Measurements from ENCODE around the gene PARN. TPM values are rescaled to one million over a fixed set of nuclear protein-coding genes. Genes with fewer than 3 reads are reported as not detected.

Gene PARN
- total RNA-seq, 4 donors from 2014 or later: 36.6 to 66.8 (median 53.5) TPM

- DNase-seq: no peak
- Histone ChIP-seq H3K27me3 (no peaks in the 10 kb centered on the region), H3K36me3 (no peaks in the 10 kb centered on the region), H3K4me1 (no peaks in the 10 kb centered on the region), H3K27ac (no peak overlapping the region), H3K9me3 (no peaks in the 10 kb centered on the region), H3K4me3 (no peak overlapping the region)
- no peak for TF ChIP-seq CTCF (IDR thresholded peaks at IDR 0.05)
- no peak for TF ChIP-seq POLR2A (IDR thresholded peaks at IDR 0.05)
These were observed 106.4 kb downstream of the PARN start for GRCh38 chr16:14523632-14524031.

GRCh38 chr16:14522671-14523070 is 107.4 kb downstream of the PARN start:
- no peak for DNase-seq
- no peaks in the 10 kb centered on the region for H3K9me3 ChIP-seq
- no peak for TF ChIP-seq POLR2A (IDR thresholded peaks at IDR 0.05)
- no peak for TF ChIP-seq CTCF (IDR thresholded peaks at IDR 0.05)
- H3K4me1 ChIP-seq: no peaks in the 10 kb centered on the region
- no peaks in the 10 kb centered on the region for H3K36me3 ChIP-seq
- no peak overlapping the region for H3K4me3 ChIP-seq
- no peak overlapping the region for H3K27ac ChIP-seq
- H3K27me3 ChIP-seq: no peaks in the 10 kb centered on the region

GRCh38 chr16:14520753-14521152 is 109.3 kb downstream of the PARN start:
- Histone ChIP-seq H3K4me3 (no peak overlapping the region), H3K27me3 (no peaks in the 10 kb centered on the region)

DNA sequence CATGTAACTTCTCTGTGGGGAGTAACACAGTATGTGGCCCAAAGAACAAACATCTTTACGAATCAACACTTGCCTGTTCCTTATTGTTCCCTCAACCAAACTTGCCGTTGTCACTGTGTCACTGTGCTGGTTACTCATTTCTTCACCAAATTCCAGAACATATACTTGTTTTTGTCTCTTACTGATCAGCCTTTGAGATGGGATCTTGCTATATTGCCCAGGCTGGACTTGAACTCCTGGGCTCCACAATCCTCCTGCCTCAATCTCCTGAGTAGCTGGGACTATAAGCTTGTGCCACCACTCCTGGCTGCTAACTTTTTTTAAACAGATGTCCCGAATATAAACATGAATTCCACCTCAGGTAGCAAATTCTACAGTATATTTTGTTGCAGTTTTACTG is 115.1 kb downstream of the PARN start:
- no peak for TF ChIP-seq CTCF (IDR thresholded peaks at IDR 0.05)
- TF ChIP-seq POLR2A (IDR thresholded peaks at IDR 0.05): no peak
- Histone ChIP-seq H3K27ac (no peak overlapping the region), H3K4me1 (no peaks in the 10 kb centered on the region), H3K27me3 (no peaks in the 10 kb centered on the region), H3K9me3 (no peaks in the 10 kb centered on the region), H3K4me3 (no peak overlapping the region), H3K36me3 (no peaks in the 10 kb centered on the region)
- DNase-seq: no peak

More at GRCh38 chr16:14520753-14521152, 109.3 kb downstream of the PARN start:
- no peak for DNase-seq
- H3K9me3 ChIP-seq: no peaks in the 10 kb centered on the region
- no peak for TF ChIP-seq POLR2A (IDR thresholded peaks at IDR 0.05)
- H3K4me1 ChIP-seq: no peaks in the 10 kb centered on the region
- no peak overlapping the region for H3K27ac ChIP-seq
- H3K36me3 ChIP-seq: no peaks in the 10 kb centered on the region

DNA sequence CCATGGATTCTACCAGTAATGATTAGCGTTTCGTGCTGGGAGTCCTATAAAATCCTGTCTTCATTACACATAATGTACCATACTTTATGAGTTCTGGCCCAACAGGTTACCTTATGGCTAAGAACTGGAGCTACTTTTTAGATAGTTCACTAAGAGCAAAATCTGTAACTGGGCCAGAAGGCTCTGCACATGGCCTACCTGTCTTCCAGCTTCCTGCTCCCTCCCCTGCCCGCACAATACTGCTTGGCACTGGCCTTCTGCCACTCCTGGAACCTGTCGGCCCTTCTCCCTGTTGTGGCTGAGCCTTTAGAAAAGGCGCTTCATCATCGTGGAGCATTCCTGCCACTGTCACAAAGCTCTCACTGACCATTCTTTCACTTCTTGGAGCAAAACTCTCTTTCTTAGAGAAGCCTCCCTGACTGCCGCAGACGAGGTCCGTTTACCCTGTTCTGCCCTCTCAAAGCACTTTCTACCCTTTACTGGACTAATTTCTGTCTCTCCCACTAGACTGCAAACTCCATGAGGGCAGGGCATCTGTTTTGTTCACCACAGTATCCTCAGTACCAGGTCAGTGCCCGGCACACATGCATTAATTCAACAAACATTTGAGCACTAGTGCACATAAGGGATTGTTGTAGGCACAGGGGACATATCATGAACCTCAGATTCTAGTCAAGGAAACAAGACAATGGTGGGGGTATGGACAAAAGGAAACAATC is 116.5 kb downstream of the PARN start:
- H3K4me3 ChIP-seq: no peak overlapping the region
- no peak for TF ChIP-seq CTCF (IDR thresholded peaks at IDR 0.05)
- TF ChIP-seq POLR2A (IDR thresholded peaks at IDR 0.05): no peak
- H3K36me3 ChIP-seq: no peaks in the 10 kb centered on the region
- H3K4me1 ChIP-seq: no peaks in the 10 kb centered on the region
- H3K27me3 ChIP-seq: no peaks in the 10 kb centered on the region
- H3K9me3 ChIP-seq: no peaks in the 10 kb centered on the region
- H3K27ac ChIP-seq: no peak overlapping the region
- no peak for DNase-seq

- no peak for TF ChIP-seq POLR2A (IDR thresholded peaks at IDR 0.05)
- no peak for TF ChIP-seq CTCF (IDR thresholded peaks at IDR 0.05)
- Histone ChIP-seq H3K9me3 (no peaks in the 10 kb centered on the region), H3K36me3 (no peaks in the 10 kb centered on the region), H3K4me1 (no peaks in the 10 kb centered on the region), H3K4me3 (no peak overlapping the region), H3K27ac (no peak overlapping the region), H3K27me3 (no peaks in the 10 kb centered on the region)
- DNase-seq: no peak
These were observed 118.3 kb downstream of the PARN start for GRCh38 chr16:14511800-14512135.
